DND-41 (cell line): Measurements from ENCODE around the gene RIN3.

Experiments
- CTCF ChIP-seq: IDR thresholded peaks from 2 replicates; pipeline ENCODE4 v1.5.1; 2012; ENCODE audit warnings: borderline replicate concordance, low read length, moderate library complexity, mild to moderate bottlenecking; ENCODE audit not compliant: poor library complexity, severe bottlenecking; ENCODE audit errors: extremely low read depth
- EZH2 ChIP-seq: IDR thresholded peaks from 3 replicates; pipeline ENCODE4 v1.6.1; 2012; ENCODE audit warnings: borderline replicate concordance, low read depth, mild to moderate bottlenecking, moderate library complexity, low read length, inconsistent platforms; ENCODE audit not compliant: severe bottlenecking

GRCh38 chr14:92528486-92529100 lies 15.0 kb downstream of the RIN3 start:
- TF ChIP-seq EZH2 (no peak), CTCF (no peak)
